ENCODE measurements around the gene PSMC3. TPM values are rescaled to one million over a fixed set of nuclear protein-coding genes. Genes with fewer than 3 reads are reported as not detected.
A peak's percentile ranks its signal among the peaks of the same experiment; 100 is the strongest.

Gene PSMC3
- total and polyA plus RNA-seq, 2 of the 13 experiments (the other 11 are each of a cell fraction or from before 2014, with no cell fraction given), result 75.8 to 214 TPM

- TF ChIP-seq ZNF605 (CRISPR knock-in tag; IDR thresholded peaks at IDR 0.05) (no peak), GABPA (IDR thresholded peaks at IDR 0.05; ENCODE audit: low read depth, low read length) (no peak), GABPA (CRISPR knock-in tag; IDR thresholded peaks at IDR 0.05; ENCODE audit: low read depth) (peak; percentile 35; the same call in 1 of the 2 replicates), TSC22D2 (CRISPR knock-in tag; IDR thresholded peaks at IDR 0.05; ENCODE audit: borderline replicate concordance) (no peak), ZNF687 (CRISPR knock-in tag; IDR thresholded peaks at IDR 0.05) (peak; percentile 23; the same call in 1 of the 2 replicates), AGO2 (optimal IDR thresholded peaks at IDR 0.05; ENCODE audit: low read depth, low read length) (no peak), ZFAT (CRISPR knock-in tag; conservative IDR thresholded peaks at IDR 0.05) (no peak)
Observed at GRCh38 chr11:47399860-47400767, 26.1 kb downstream of the PSMC3 start (continued).

DNA sequence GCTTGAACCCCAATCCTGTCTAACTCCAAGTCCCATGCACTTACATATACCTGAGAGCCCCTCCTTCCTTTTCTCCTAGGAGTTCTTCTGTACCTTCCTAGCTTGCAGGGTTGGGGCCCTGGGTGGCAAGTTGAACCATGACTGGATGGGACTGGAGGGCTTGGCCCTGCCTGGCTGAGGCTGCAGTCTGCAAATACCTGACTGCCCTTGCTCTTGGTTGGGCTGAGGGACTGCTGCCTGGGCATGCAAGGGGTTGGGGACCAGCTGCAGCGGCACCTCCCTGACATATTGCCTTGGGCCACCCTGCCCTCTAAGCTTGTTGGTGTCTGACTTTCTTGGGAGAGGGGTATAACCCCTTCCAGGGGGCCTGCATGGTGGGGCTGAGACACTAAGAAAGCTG lies 27.7 kb downstream of the PSMC3 start:
- in situ Hi-C loops (cut with HindIII; ENCODE audit: extremely low pct_ligation_motif_present, low pct_unique_long_range_greater_than_20kb), result no loop called here
- Histone ChIP-seq H3K4me3 (replicated peaks in 1 of 3; ENCODE audit: insufficient read depth in 1 of 3, low read depth in 2 of 3, low read length in 3 of 3) (no peak overlapping the region), H3K36me3 (replicated peaks in 1 of 2; ENCODE audit: control insufficient read depth in 1 of 2, insufficient read depth in 2 of 2, low read length in 2 of 2) (no peaks in the 10 kb centered on the region), H3K27ac (ENCODE audit: extremely low read length, insufficient read depth, low read length) (no peak overlapping the region), H3K9ac (ENCODE audit: insufficient read depth, low read depth, low read length) (no peak overlapping the region), H2AFZ (ENCODE audit: low read length) (no peak overlapping the region), H3K79me2 (ENCODE audit: insufficient read depth, low read length) (no peaks in the 10 kb centered on the region), H3K9me3 (ENCODE audit: low read length) (no peaks in the 10 kb centered on the region), H3K4me2 (ENCODE audit: low read depth, low read length) (peak overlapping the region; percentile 47; the same call in 1 of the 2 replicates), H3K27me3 (ENCODE audit: control insufficient read depth in 1 of 2, insufficient read depth in 2 of 2, low read length in 2 of 2) (peaks cover 0 to 12% of the 10 kb centered on the region in 2 experiments; a peak in 1 of 5 replicates), H3K4me1 (ENCODE audit: insufficient read depth, low read length) (peaks cover 52% of the 10 kb centered on the region), H4K20me1 (ENCODE audit: insufficient read depth, low read length) (no peaks in the 10 kb centered on the region)
- intact Hi-C loops (cut with micrococcal nuclease; ENCODE audit: unreplicated experiment), result no loop called here
- CTCF ChIA-PET (ENCODE audit: low intra/inter-chr PET ratio, low total read pairs), result no interaction called here
- POLR2A ChIA-PET, result interaction anchor here (1.8 kb wide), 1 partner anchor 10 kb away, joined by 5 read pairs; no protein-coding TSS in a partner anchor
- no TSS peak for BruUV-seq (replicated peaks)
- peak; percentile 22 for ATAC-seq
- WGBS (ENCODE audit: low lambda C conversion rate), result no CpG with 5 or more reads among the region's 1 CpG
- TF ChIP-seq ZNF121 (CRISPR knock-in tag; IDR thresholded peaks at IDR 0.05), result no peak
- TF ChIP-seq ZNF143 (CRISPR knock-in tag; IDR thresholded peaks at IDR 0.05), result no peak
- no peak for TF ChIP-seq PLSCR1 (CRISPR knock-in tag; IDR thresholded peaks at IDR 0.05; ENCODE audit: borderline replicate concordance)
- no peak for FAIRE-seq
- DNase-seq (ENCODE audit: low spot score), result no peak
